CD4-positive, alpha-beta T cell treated with Interleukin-12 subunit alpha and Interleukin-12 subunit beta, for 1 hour (primary cell): ENCODE results near the gene CCL22.
"Not testable (repeated sequence)": the region's sequence is repeated elsewhere in the genome, so short reads cannot be mapped to it uniquely, and the experiment has no call there.

Experiments
- DNase-seq: peaks from one replicate; pipeline ENCODE4 v3.0.0-alpha.2; 2020

CCL22 gene

DNA sequence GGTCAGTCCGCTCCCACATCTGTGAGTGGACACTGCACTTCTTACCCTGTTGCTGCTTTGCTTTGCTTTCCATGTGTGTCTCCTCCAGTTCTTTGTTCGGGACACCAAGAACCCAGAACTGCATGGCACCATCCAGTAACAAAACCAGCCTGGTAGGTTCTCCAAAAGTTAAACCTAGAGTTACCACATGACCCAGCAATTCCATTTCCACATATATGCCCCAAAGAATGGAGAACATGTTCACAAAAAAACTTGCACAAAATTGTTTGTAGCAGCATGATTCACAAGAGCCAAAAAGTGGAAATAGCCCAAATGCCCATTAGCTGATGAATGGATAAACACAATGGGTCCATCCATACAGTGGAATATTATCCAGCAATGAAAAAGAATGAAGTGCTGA lies 10.3 kb upstream of the CCL22 start:
- DNase-seq = no peak

DNA sequence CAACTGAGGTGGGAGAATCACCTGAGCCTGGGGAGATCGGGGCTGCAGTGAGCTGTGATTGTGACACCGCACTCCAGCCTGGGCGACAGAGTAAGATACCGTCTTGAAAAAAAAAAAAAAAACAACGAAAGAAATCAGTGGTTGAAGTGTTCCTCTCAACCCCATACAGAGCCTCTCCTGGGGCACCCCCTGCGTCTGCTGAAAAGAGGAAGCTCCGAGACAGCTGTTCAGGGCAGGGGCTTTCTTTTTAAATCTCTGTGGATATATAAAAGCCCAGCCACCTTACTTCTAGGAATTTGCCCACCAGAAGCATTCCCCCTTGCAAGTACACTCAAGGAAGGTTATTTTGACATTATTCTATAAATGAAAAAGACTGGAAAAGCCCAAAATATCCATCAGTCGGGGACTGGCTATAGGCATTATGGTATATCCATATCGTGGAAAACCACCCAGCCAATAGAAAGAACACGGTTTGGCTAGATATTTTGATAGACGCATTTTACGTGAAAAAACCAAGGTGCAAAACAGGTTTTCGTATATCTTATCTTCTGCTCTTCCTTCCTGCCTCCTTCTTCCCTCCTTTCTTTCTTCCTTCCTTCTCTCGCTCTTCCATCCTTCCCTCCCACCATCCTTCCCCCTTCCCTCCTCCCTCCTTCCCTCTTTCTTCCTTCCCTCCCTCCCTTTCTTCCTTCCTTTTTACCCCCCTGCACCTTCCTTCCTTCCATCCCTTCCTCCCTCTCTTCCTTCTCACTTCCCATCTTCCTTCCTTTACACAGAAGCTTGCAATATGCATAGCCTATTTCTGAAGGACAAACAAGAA lies 9.2 kb upstream of the CCL22 start:
- peak; percentile 7 for DNase-seq

DNA sequence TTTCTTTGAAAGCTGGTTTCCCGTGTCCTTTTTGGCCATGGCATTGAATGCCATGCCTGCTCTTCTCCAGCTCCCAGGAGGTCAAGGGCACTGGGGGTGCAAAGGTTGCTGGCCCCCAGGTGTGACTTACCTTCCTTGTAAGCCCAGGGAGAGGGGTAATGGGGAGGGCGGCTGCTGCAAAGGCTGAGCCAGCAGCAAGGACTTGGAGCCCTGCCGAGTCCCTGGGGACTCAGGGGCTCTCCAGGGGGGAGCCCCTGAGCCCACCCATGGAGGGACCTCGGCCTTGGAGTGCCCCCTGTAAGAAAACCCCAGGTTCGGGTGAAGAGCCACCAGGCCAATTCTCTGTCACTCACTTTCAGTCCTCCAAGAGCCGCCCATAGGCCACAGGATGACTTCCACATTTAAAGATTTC lies 5.9 kb upstream of the CCL22 start:
- no peak for DNase-seq

DNA sequence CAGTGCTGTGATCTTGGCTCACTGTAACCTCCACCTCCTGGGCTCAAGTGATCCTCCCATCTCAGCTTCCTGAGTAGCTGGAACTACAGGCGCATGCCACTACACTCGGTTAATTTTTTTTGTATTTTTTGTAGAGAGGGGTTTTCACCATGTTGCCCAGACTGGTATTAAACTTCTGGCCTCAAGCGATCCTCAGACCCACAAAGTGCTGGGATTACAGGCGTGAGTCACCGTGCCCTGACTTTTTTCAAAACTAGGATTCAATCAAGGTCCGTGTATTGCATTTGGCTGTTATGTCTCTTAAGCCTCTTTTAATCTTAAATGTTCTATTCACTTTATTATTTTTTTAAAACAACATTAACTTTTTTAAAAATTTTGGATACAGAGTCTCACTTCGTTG lies 4.3 kb upstream of the CCL22 start:
- DNase-seq = no peak

DNA sequence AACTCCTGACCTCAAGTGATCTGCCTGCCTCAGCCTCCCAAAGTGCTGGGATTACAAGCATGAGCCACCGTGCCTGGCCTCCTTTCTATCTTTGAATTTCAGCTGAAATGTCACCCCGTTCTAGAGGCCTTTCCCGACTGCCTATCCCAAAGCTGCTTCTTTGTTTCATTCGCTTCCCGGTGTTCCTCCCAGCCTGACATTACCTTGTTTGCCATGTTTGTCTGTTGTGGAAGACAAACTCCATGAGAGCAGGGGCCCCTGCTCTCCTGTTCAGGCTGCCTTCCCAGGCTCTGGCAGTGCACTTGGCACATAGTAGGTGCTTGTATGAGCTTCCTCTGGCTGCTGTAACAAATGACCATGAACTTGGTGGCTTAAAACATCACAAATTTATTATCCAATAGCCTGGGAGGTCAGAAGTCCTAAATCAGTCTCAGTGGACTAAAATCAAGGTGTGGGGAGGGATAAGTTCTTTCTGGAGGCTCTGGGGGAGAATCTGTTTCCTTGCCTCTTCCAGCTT lies 2.6 kb upstream of the CCL22 start:
- DNase-seq = no peak

DNA sequence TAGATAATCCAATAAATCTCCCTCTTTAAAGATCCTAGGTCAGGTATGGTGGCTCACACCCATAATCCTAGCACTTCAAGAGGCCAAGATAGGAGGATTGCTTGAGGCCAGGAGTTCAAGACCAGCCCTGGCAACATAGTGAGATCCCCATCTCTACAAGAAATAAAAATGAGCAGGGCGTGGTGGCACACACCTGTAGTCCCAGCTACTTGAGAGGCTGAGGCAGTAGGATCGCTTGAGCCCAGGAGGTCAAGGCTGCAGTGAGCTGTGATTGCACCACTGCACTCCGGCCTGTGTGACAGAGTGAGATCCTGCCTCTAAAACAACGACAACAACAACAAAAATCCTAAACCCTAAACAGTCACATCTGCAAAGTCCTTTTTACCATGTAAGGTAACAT lies 2.0 kb upstream of the CCL22 start:
- DNase-seq = no peak

DNA sequence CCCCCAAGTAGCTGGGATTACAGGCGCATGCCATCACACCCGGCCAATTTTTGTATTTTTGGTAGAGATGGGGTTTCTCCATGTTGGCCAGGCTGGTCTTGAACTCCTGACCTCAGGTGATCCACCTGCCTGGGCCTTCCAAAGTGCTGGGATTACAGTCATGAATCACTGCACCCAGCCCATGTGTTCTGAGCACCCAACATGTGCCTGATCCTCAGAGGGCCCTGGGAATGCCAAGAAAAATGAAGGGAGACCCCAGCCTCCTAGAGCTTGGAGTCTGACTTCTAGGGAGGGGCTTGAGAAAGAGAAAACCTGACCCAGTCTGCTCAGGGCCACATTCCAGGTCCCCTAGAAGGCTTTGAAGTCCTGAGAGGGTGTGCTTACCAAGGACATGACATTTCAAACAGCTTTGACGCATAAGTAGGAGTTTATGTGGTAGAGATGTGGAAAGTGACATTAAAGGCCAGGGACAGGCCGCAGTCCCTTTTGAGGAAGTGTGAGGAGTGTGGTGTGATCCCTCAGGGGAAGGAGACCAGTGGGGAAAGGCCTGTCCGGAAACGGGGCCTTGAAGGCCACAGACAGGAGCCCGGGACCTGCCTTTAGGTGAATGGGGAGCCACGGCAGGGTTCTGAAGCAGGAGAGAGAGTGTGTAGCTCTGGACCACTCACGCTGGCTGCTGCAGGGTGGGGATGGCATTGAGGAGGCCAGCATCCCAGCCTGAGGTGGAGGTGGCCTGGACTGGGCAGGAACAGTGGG lies 1.1 kb upstream of the CCL22 start:
- DNase-seq = no peak

DNA sequence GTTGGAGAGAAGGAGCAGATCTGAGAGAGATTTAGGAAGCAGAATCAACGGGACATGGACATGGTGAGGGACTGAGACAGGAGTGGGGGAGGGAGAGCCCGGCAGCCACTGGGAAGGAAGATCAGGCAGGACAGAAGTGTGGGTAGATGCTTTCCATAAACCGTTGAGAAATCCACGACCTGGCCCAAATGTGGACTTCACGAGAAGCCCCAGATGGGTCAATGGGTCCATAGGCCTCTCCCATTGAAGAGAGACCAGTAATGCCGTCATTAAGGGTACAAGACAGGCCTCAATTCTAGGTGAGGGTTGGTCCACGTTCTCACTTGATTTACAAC lies 530 bp upstream of the CCL22 start:
- no peak for DNase-seq

DNA sequence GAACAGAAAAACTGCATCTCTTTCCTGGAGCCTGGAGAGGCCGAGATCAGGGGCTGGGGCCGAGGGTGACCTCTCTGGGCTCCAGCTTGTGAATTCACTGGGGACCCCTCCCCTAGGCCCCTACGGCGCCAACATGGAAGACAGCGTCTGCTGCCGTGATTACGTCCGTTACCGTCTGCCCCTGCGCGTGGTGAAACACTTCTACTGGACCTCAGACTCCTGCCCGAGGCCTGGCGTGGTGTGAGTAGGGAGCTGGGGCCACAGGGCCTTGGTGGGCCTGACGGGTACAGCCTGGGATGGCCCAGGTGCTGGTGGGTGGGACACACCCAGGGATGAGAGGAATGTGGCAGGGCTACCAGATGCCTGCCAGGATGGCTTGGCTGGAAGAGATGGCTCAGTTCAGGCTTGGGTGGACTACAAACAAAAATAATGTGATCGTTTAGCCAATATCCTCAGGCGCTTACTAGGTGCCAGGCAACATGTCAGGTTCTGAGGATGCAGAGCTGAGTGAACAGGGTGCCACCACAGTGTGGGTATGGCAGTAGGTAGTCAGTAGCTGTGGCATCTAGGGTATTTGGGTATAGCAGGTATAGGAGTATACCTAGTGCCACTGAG lies 1.8 kb downstream of the CCL22 start:
- DNase-seq = no peak

DNA sequence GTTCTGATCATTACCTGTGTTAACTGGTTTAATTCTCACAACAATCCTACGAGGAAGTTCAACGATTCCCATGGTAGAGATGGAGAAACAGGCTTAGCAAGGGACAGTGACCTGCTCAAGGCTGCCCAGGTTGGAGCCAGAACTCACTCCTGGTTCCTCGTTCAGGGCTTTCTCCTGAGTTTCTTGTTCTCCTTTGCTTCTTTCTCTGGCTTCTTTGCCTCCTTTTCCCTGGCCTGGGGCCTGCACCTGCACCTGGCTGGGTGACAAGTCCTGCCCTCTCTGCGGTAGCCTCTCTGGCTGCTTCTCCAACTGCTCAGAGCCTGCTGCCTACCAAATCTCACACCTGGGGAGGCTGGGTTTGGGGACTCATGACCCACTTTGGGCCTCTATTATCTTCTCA lies 2.8 kb downstream of the CCL22 start:
- no peak for DNase-seq

DNA sequence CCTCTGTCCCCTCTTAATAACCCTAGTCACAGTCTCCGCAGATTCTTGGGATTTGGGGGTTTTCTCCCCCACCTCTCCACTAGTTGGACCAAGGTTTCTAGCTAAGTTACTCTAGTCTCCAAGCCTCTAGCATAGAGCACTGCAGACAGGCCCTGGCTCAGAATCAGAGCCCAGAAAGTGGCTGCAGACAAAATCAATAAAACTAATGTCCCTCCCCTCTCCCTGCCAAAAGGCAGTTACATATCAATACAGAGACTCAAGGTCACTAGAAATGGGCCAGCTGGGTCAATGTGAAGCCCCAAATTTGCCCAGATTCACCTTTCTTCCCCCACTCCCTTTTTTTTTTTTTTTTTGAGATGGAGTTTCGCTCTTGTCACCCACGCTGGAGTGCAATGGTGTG lies 5.6 kb downstream of the CCL22 start:
- no peak for DNase-seq

DNA sequence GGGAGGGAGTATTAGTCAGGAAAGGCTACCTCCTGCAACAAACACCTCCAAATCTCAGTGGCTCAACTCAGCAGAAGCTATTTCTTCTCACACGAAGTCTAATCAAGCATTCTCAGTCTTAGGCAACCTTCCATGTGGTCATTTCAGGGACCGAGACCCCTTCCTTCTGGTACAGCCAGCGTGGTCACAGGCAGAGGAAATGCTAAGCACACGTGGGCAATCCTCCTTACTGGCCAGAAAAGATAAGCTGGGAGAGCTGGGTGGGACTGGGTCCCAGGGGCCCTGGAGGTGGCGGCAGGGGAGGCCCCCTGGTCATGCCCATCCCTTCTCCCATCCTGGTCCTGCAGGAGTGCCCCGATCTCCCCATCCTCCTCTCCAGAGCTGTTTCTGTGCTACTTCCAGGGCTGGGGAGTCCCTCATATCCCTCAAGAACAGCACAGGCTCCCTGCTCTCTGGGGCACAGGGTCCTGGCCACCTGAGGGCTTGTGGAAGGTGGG lies 8.0 kb downstream of the CCL22 start:
- no peak for DNase-seq

DNA sequence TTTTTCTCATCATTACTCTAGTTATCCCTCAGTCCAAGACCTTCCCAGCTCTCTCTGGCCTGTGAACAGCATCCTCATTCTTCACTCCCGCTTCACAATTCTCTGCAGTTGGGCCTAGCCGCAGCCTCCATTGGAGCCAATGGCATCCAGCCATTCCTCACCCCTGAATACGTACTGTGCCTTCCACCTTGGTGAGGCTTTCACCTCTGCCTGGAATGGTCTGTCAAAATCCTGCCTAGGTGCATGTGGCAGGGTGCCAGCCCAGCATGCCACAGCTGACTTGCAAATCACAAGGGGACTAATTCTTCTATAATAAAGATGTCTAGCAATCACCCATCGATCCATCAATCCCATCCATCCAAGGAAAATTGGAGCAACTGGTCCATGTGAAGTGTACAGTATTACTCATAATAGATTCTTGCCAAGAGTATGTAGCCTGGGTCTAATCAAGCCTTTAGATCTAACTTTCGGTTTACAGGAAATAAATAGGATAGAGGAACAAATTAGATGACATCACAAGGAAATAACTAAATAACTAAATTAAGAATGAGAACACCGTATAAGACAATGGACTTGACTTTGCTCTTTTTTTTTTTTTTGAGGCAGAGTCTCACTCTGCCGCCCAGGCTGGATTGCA lies 8.7 kb downstream of the CCL22 start:
- DNase-seq = no peak

DNA sequence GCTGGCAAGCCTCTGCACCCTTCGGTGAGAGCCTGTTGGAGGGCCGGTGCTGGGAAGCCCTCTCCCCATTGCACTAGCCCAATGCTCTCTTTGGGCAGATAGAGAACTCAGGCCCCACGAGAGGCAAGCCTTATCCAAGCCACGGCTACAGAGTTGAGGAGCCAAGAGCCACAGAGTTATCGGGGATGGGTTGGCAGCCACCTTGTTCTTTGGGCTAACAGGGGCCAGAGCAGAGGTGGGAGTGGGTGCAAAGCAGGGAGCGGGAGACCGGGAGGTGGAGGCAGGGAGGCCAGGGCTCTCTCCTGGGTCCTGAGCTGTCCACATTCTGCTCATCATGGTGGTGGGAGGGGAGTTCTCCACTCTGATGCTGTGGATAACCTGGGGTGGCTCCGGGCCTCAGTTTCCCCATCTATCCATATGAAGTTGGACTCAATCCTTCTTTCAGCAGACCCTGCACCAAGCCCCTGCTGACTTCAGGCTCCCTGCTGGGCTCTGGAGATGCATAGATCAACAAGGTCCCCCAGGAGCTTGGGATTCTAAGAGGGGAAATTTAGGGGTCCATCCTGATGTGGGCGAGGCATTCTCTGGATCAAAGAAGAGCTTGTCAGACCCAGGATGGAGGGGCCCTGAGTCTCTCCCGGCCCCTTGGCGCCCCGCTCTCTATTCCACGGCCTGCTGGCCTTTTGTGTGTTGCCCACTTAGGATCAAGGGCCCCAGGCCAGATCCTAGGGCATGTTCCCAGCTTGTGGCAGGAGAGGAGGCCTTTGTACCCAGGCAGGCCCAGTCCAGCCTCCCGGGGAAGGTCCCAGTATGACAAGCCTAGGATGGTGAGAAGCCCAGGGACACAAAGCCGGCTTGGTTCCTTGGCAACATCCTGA lies 13.2 kb downstream of the CCL22 start:
- no peak for DNase-seq

DNA sequence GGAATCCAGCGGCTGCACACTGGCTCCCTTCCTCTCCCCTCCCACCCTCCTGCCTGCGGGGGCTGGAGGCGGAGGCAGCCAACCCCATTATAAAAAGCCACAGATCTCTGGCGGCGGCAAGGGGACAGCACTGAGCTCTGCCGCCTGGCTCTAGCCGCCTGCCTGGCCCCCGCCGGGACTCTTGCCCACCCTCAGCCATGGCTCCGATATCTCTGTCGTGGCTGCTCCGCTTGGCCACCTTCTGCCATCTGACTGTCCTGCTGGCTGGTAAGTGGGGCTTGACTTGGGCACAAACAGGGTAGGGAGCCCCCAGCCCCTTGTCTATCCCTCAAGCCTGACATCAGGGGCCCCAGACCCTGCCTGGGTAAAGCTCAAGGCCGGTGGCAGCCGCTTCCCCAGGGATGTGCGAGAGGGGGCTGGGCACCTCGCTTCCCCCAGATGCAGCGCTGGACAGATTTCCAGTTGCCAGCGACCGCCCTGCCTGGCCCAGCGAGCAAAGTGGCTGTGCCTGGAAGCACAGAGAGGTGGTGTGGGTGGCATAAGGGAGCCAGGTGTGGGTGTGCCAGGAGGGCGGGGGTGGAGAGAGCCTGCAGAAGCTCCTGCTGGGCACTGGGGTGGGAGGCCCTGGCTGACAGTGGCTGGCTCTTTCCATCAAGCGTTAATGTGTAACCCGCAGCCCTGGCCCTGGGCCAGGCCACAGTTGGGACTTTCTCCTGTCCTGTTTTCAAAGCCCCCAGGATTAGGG lies 14.0 kb downstream of the CCL22 start, which contains the start of gene CX3CL1:
Gene CX3CL1 (plus strand): TSS at position 119 of the 745 bp plus-strand sequence. CDS start 79 bp downstream, at position 198.
- no peak for DNase-seq

DNA sequence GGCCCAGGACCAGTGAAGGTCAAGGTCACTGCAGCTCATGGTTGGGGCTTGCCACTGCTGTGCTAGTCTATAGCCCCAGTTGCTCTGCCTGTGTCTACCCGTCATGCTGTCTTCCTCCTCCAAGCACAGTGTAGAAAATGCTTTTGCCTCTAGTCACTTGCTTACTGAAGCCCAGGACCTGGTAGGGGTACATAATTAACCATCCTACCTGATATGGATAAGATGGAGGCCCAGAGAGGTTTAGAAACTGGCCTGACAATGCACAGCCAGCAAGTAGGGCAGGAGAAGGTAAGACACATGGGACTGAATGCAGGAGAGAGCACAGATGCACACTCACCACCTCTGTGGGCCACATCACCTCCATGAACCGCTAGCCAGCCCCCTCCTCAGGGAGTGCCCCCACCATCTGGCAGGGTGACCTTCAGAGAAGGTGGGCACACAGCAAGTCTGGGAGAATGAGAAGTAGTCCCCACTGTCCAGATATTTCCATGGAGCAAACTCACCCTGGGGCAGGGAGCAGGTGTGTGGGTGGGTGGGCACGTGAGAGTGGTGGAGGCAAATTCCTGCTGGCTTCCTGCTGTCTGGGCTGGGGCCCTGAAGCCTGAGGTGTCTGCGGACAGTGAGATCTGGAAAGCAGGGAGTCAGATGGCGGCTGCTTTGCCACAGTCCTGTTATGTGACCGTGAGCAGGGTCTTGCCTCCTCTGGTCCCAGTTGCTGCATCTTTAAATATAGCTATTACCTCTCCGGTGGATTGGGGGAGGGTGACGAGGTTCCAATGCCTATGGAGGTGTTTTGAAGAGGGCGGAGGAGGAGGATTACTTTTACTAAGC lies 14.7 kb downstream of the CCL22 start:
- DNase-seq = no peak

DNA sequence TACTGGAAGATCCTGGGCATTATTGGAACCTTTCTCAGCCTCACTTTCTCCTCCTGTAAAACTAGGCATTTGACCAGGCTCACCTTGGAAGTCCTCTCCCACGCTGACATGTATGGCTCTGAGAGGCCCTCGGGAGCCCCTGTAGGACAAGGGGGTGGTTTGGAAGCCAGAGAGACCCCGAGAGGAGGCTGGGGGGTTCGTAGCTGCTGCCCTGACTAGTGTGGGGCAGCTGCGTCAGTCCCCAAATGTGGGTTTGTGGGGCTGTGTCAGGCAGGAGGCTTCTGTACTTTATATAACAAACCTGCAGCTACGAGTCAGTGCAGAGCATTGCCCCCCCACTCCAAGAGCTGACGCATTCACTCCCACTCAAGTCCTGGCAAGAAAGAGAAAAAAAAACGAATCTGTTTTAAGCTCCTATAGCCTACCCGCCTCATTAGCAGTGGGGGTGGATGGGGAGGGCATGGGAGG lies 15.5 kb downstream of the CCL22 start:
- DNase-seq = no peak

DNA sequence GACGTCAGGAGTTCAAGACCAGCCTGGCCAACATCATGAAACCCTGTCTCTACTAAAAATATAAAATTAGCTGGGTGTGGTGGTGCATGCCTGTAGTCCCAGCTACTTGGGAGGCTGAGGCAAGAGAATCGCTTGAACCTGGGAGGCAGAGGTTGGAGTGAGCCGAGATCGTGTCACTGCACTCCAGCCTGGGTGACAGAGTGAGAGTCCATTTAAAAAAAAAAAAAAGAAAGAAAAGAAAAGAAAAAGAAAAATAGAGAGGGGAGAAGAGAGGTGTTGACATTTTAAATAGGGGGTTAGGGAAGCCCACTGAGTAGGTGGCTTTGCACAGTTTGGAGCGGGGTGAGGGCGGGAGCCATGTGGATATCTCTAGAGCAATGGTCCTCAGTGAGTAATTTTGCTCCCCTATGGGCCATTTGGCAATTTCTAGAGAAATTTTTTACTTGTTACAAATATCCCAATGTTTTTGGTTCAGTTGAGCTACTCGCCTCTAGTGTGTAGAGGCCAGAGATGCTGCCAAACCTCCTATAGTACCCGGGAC lies 16.4 kb downstream of the CCL22 start:
- DNase-seq = not testable (repeated sequence)

DNA sequence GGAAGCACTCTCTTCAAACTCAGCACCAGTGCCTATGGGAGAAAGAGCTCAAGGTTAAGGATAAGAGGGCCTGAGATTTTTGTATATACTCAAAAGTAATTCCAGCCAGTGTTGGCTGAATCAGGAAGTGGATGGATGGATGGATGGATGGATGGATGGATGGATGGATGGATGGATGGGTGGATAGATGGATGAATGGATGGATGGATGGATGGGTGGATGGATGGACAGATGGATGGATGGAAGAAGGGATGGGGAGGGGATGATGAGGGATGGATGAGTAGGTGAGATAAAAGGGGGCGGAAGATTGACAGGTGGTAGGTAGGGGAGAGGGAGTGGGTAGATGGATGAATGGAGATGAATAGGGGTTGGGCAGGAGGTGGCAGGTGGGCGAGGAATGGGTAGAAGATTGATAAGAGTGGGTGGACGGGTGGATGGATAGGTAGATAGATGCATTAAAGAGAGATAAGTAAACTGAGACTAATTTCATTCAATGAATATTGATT lies 17.8 kb downstream of the CCL22 start:
- no peak for DNase-seq
